Femur (tissue), 1 donor: ENCODE measurements around the gene EDC4.
A peak's percentile ranks its signal among the peaks of the same experiment; 100 is the strongest.

Experiments
- DNase-seq: peaks from one replicate; pipeline ENCODE4 v3.0.0-alpha.2; 2017

EDC4 gene

GRCh38 chr16:67878846-67879245 lies 6.0 kb downstream of the EDC4 start:
- DNase-seq, result no peak

GRCh38 chr16:67879462-67879861 lies 6.6 kb downstream of the EDC4 start:
- no peak for DNase-seq

GRCh38 chr16:67879936-67880335 lies 7.1 kb downstream of the EDC4 start:
- no peak for DNase-seq

- no peak for DNase-seq
These were observed 7.7 kb downstream of the EDC4 start for GRCh38 chr16:67880584-67880983.

- DNase-seq, result peak; percentile 74
These were observed 8.8 kb downstream of the EDC4 start for GRCh38 chr16:67881621-67882161.

GRCh38 chr16:67882374-67883145 lies 9.7 kb downstream of the EDC4 start:
- DNase-seq, result peak; percentile 82

GRCh38 chr16:67883146-67883871 lies 10.5 kb downstream of the EDC4 start:
- no peak for DNase-seq

GRCh38 chr16:67883872-67884261 lies 11.0 kb downstream of the EDC4 start:
- DNase-seq, result peak; percentile 58

- DNase-seq, result peak; percentile 92
These were observed 11.8 kb downstream of the EDC4 start, which contains the start of gene NRN1L for GRCh38 chr16:67884684-67885083. TSS of gene NRN1L (plus strand) at chr16:67884885. CDS start at chr16:67884904, 19 bp downstream.

GRCh38 chr16:67885545-67885944 lies 12.7 kb downstream of the EDC4 start:
- DNase-seq, result no peak

GRCh38 chr16:67885976-67886375 lies 13.1 kb downstream of the EDC4 start:
- DNase-seq, result no peak

GRCh38 chr16:67886387-67886786 lies 13.5 kb downstream of the EDC4 start:
- DNase-seq, result no peak

GRCh38 chr16:67888331-67888730 lies 15.5 kb downstream of the EDC4 start:
- DNase-seq, result no peak

GRCh38 chr16:67892375-67892774 lies 19.5 kb downstream of the EDC4 start:
- DNase-seq, result no peak

GRCh38 chr16:67892899-67893742 lies 20.3 kb downstream of the EDC4 start, which contains the start of gene PSKH1:
TSS of gene PSKH1 (plus strand) at chr16:67893254. CDS start at chr16:67908750, 15,496 bp downstream.
- DNase-seq, result peak; percentile 99

- no peak for DNase-seq
These were observed 21.0 kb downstream of the EDC4 start for GRCh38 chr16:67893743-67894399.

- DNase-seq, result peak; percentile 75
These were observed 24.4 kb downstream of the EDC4 start for GRCh38 chr16:67897231-67897630.

- DNase-seq, result no peak
These were observed 28.9 kb downstream of the EDC4 start for GRCh38 chr16:67901734-67902133.

- no peak for DNase-seq
These were observed 30.0 kb downstream of the EDC4 start for GRCh38 chr16:67902831-67903230.

GRCh38 chr16:67907397-67908180 lies 34.7 kb downstream of the EDC4 start:
- DNase-seq, result no peak

GRCh38 chr16:67909056-67909742 lies 36.3 kb downstream of the EDC4 start:
- no peak for DNase-seq
